H1 (cell line): ENCODE measurements around the gene TMEM154. TPM values are rescaled to one million over a fixed set of nuclear protein-coding genes. Genes with fewer than 3 reads are reported as not detected.

Experiments used
- CTCF ChIA-PET: fragments of 300-600 bp; sonication (Branson Sonifier 250); formaldehyde crosslinking; loops from one replicate; lab custom pipeline; 2021; ENCODE audit not compliant: partially characterized antibody; lab: Charles Lee
- POLR2A ChIA-PET: fragments of 300-600 bp; sonication (Branson Sonifier 250); formaldehyde crosslinking; loops from one replicate; lab custom pipeline; 2021; ENCODE audit warnings: inconsistent platforms; ENCODE audit not compliant: partially characterized antibody; lab: Charles Lee
- DNase-seq, 2 experiments: peaks; one replicate each; pipeline versions ENCODE4 v3.0.0 to v3.0.0-alpha.2; 2010 to 2022; ENCODE audit warnings: low spot score in 2 of 2, low read depth in 1 of 2, mixed read lengths in 1 of 2
- FAIRE-seq: peaks from 2 replicates; lab custom pipeline; 2011; peaks lifted over from hg19 to GRCh38; lab: Jason Lieb, UNC
- H2AFZ ChIP-seq: 2 replicates; pipeline ENCODE4 v1.8.1; 2012; ENCODE audit warnings: low read length, inconsistent platforms
- H2AK5ac ChIP-seq: 2 replicates; pipeline ENCODE4 v1.6.1; 2013; ENCODE audit warnings: low read depth, low read length
- H2BK120ac ChIP-seq: replicated peaks from 2 replicates; pipeline ENCODE3; 2013; ENCODE audit warnings: low read depth, low read length, inconsistent platforms
- H2BK12ac ChIP-seq: 2 replicates; pipeline ENCODE4 v1.6.1; 2013; ENCODE audit warnings: low read depth, low read length
- H2BK15ac ChIP-seq: 2 replicates; pipeline ENCODE4 v1.6.1; 2013; ENCODE audit warnings: low read length
- H2BK20ac ChIP-seq: 2 replicates; pipeline ENCODE4 v1.6.1; 2013; ENCODE audit warnings: low read length
- H2BK5ac ChIP-seq: 2 replicates; pipeline ENCODE4 v1.6.1; 2013; ENCODE audit warnings: low read depth, low read length
- H3K14ac ChIP-seq: 2 replicates; pipeline ENCODE4 v1.6.1; 2013; ENCODE audit warnings: inconsistent platforms; ENCODE audit not compliant: insufficient read length
- H3K18ac ChIP-seq: 2 replicates; pipeline ENCODE4 v1.6.1; 2013; ENCODE audit warnings: low read length; ENCODE audit errors: extremely low read depth
- H3K23ac ChIP-seq: 2 replicates; pipeline ENCODE4 v1.6.1; 2013; ENCODE audit warnings: inconsistent platforms; ENCODE audit not compliant: insufficient read length
- H3K23me2 ChIP-seq: 2 replicates; pipeline ENCODE4 v1.6.1; 2013; ENCODE audit warnings: low read depth, low read length
- H3K27ac ChIP-seq: 2 replicates; pipeline ENCODE4 v1.6.1; 2011; ENCODE audit warnings: low read depth, low read length, inconsistent platforms
- H3K27me3 ChIP-seq, 4 experiments: replicated peaks in 1 of 4; 1 replicate in 1 of 4; 2 replicates in 3 of 4; pipeline versions ENCODE4 v1.6.1 to v1.8.1; 2011 to 2013; ENCODE audit warnings: low read length in 3 of 4, mild to moderate bottlenecking in 3 of 4, inconsistent platforms in 2 of 4, mixed read lengths in 2 of 4, moderate library complexity in 1 of 4; ENCODE audit not compliant: control insufficient read depth in 3 of 4, insufficient read depth in 3 of 4; ENCODE audit errors: extremely low read depth in 1 of 4
- H3K36me3 ChIP-seq, 4 experiments: 2 replicates each; pipeline versions ENCODE4 v1.6.1 to v1.8.1; 2011 to 2013; ENCODE audit warnings: mild to moderate bottlenecking in 4 of 4, low read length in 3 of 4, moderate library complexity in 2 of 4, control low read depth in 1 of 4, inconsistent platforms in 1 of 4; ENCODE audit not compliant: insufficient read depth in 4 of 4, control insufficient read depth in 2 of 4
- H3K4ac ChIP-seq: replicated peaks from 2 replicates; pipeline ENCODE3; 2013; ENCODE audit warnings: low read length, low read depth, mixed read lengths, inconsistent platforms; ENCODE audit not compliant: insufficient read length
- H3K4me1 ChIP-seq, 4 experiments: replicated peaks in 1 of 4; 1 replicate in 1 of 4; 2 replicates in 3 of 4; pipeline versions ENCODE4 v1.6.1 to v1.8.1; 2011 to 2013; ENCODE audit warnings: low read length in 3 of 4, inconsistent platforms in 2 of 4, mixed read lengths in 1 of 4; ENCODE audit not compliant: insufficient read depth in 4 of 4, control insufficient read depth in 3 of 4
- H3K4me2 ChIP-seq, 2 experiments: 2 replicates each; pipeline versions ENCODE4 v1.6.1 to v1.8.1; 2011 to 2013; ENCODE audit warnings: low read depth in 2 of 2, low read length in 2 of 2, control low read depth in 1 of 2, inconsistent platforms in 1 of 2, mild to moderate bottlenecking in 1 of 2; ENCODE audit not compliant: insufficient read depth in 1 of 2
- H3K4me3 ChIP-seq, 4 experiments: fragments of 200-600, 300-600 bp in 1 of 4; sonication (generic), shearing (Covaris generic), sonication (Bioruptor Twin) in 1 of 4; 2 replicates each; pipeline versions ENCODE4 v1.5.1 to v1.8.1; 2011 to 2016; ENCODE audit warnings: low read length in 4 of 4, low read depth in 3 of 4, control low read depth in 2 of 4, inconsistent platforms in 2 of 4, mild to moderate bottlenecking in 2 of 4, mixed read lengths in 1 of 4, moderate library complexity in 1 of 4; ENCODE audit not compliant: insufficient read depth in 2 of 4; ENCODE audit errors: extremely low read depth in 1 of 4
- H3K56ac ChIP-seq: replicated peaks from 2 replicates; pipeline ENCODE3; 2013; ENCODE audit warnings: low read depth, mild to moderate bottlenecking, mixed read lengths, low read length, inconsistent platforms; ENCODE audit not compliant: insufficient read length
- H3K79me1 ChIP-seq: 2 replicates; pipeline ENCODE4 v1.6.1; 2013; ENCODE audit warnings: low read depth, low read length, control low read depth
- H3K79me2 ChIP-seq, 2 experiments: 2 replicates each; pipeline versions ENCODE4 v1.6.1 to v1.8.1; 2012 to 2013; ENCODE audit warnings: low read length in 2 of 2, mild to moderate bottlenecking in 2 of 2, inconsistent platforms in 1 of 2; ENCODE audit not compliant: insufficient read depth in 2 of 2, control insufficient read depth in 1 of 2
- H3K9ac ChIP-seq, 4 experiments: replicated peaks in 1 of 4; 1 replicate in 1 of 4; 2 replicates in 3 of 4; pipeline versions ENCODE4 v1.6.1 to v1.8.1; 2011 to 2013; ENCODE audit warnings: low read depth in 3 of 4, low read length in 3 of 4, control low read depth in 2 of 4, mild to moderate bottlenecking in 2 of 4, moderate library complexity in 2 of 4, inconsistent platforms in 1 of 4; ENCODE audit errors: extremely low read depth in 1 of 4
- H3K9me3 ChIP-seq, 2 experiments: 2 replicates each; pipeline versions ENCODE4 v1.6.1 to v1.8.1; 2012 to 2013; ENCODE audit warnings: mild to moderate bottlenecking in 2 of 2, moderate library complexity in 2 of 2, control low read depth in 1 of 2, inconsistent platforms in 1 of 2, low read depth in 1 of 2, low read length in 1 of 2, mixed read lengths in 1 of 2; ENCODE audit not compliant: insufficient read depth in 2 of 2
- H4K20me1 ChIP-seq, 2 experiments: replicated peaks in 1 of 2; 2 replicates each; pipeline versions ENCODE3 to v1.8.1; 2011 to 2013; ENCODE audit warnings: inconsistent platforms in 2 of 2, low read length in 2 of 2, mild to moderate bottlenecking in 1 of 2; ENCODE audit not compliant: insufficient read depth in 2 of 2, control insufficient read depth in 1 of 2
- H4K5ac ChIP-seq: 2 replicates; pipeline ENCODE4 v1.6.1; 2013; ENCODE audit warnings: low read length, low read depth, mixed read lengths, inconsistent platforms; ENCODE audit not compliant: insufficient read length
- H4K8ac ChIP-seq: 2 replicates; pipeline ENCODE4 v1.8.0; 2013; ENCODE audit warnings: mild to moderate bottlenecking, moderate library complexity, low read length, inconsistent platforms; ENCODE audit not compliant: insufficient read depth; ENCODE audit errors: extremely low read depth
- H4K91ac ChIP-seq: replicated peaks from 2 replicates; pipeline ENCODE3; 2013; ENCODE audit warnings: low read length, mixed read lengths, inconsistent platforms; ENCODE audit not compliant: insufficient read length
- BCL11A ChIP-seq, 2 experiments: IDR thresholded peaks; one replicate each; pipeline ENCODE4 v1.6.1; 2011; ENCODE audit warnings: low read depth in 2 of 2, low read length in 2 of 2, mild to moderate bottlenecking in 2 of 2
- FOSL1 ChIP-seq: IDR thresholded peaks from 2 replicates; pipeline ENCODE4 v1.6.1; 2011; ENCODE audit warnings: mild to moderate bottlenecking, low read depth, low read length, moderate library complexity; ENCODE audit not compliant: insufficient read depth
- RAD21 ChIP-seq, 2 experiments: IDR thresholded peaks in 1 of 2; conservative IDR thresholded peaks in 1 of 2; 2 replicates each; pipeline ENCODE4 v1.6.1; 2011; ENCODE audit warnings: low read depth in 2 of 2, low read length in 2 of 2, improper control_type of control experiment in 1 of 2, inconsistent platforms in 1 of 2, mild to moderate bottlenecking in 1 of 2, moderate library complexity in 1 of 2
- SIRT6 ChIP-seq: IDR thresholded peaks from one replicate; pipeline ENCODE4 v1.7.1; 2012; ENCODE audit warnings: low read length, inconsistent platforms
- SRF ChIP-seq: IDR thresholded peaks from 2 replicates; pipeline ENCODE4 v1.6.1; 2011; ENCODE audit warnings: mild to moderate bottlenecking, low read depth, low read length, moderate library complexity
- YY1 ChIP-seq: IDR thresholded peaks from 2 replicates; pipeline ENCODE4 v1.6.1; 2011; ENCODE audit warnings: low read depth, mild to moderate bottlenecking, low read length
- ZNF274 ChIP-seq: IDR thresholded peaks from 2 replicates; pipeline ENCODE4 v1.7.0; 2012; ENCODE audit warnings: low read length, borderline replicate concordance; ENCODE audit errors: extremely low read depth
- WGBS, 2 experiments: shearing (Covaris generic) in 1 of 2; methylation state at CpG; one replicate each; pipeline versions ENCODE4 v1.1.6 to v1.1.7; 2013 to 2015; ENCODE audit warnings: low lambda C conversion rate in 2 of 2, mixed read lengths in 2 of 2, inconsistent platforms in 1 of 2, low coverage in 1 of 2, missing lambda C conversion rate in 1 of 2; ENCODE audit not compliant: insufficient replicate concordance in 2 of 2, insufficient coverage in 1 of 2, insufficient read length in 1 of 2; ENCODE audit errors: extremely low coverage in 1 of 2, missing lambda C conversion rate in 1 of 2; 5-methylcytosine and 5-hydroxymethylcytosine counted together
- polyA plus RNA-seq, 7 experiments: library from polyadenylated mRNA; depleted of rRNA in 3 of 7; stranded (reverse) in 5 of 7; unstranded in 2 of 7; fragments of >200 nt in 5 of 7; fragments of 200-250 nt in 2 of 7; gene quantifications; 1 replicate in 5 of 7; 2 replicates in 1 of 7; 4 replicates in 1 of 7; pipeline versions ENCODE4 v1.2.1 to v1.2.3, GENCODE V29; 2011 to 2013; ENCODE audit warnings: missing spikeins in 2 of 7, mixed read lengths in 2 of 7
- total RNA-seq: library from RNA; stranded (reverse); fragmentation: NEBNext Ultra II Directional; extraction: Animal tissue kit (Norgen Biotek cat#: 25700); gene quantifications from 2 replicates; pipeline ENCODE4 v1.2.1, GENCODE V29; 2021

The TMEM154 gene
- total and polyA plus RNA-seq, 2 of the 8 experiments (the other 6 are each of a cell fraction or from before 2014, with no cell fraction given), result 0.33 to 1.2 TPM

DNA sequence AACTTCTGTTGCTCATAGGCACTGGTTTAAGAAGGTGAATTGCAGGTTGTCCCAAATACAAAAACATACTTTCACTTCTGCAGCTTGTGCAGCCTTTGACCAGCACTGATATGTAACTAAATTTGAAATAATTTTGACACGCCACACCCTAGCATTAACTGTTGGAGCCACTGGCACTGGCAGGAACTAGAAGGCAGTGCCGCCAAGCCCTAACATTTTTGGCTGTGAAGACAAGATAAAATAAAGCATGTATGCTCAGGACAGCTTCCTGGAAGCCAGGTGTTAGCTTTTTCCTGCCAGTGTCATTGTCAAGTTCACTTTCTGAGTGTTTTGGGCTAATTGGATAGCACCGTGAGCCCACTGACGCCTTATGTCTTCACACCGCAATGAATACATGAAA is 78.6 kb downstream of the TMEM154 start:
- Histone ChIP-seq H3K4me3 (no peak overlapping the region), H2BK12ac (no peak overlapping the region), H3K18ac (no peak overlapping the region), H3K4me2 (no peak overlapping the region), H3K4me1 (peaks cover 2 to 12% (median 4%) of the 10 kb centered on the region in 4 experiments; a peak in 4 of 7 replicates), H3K14ac (no peak overlapping the region), H2BK5ac (no peak overlapping the region), H3K79me2 (no peaks in the 10 kb centered on the region), H2BK20ac (no peak overlapping the region), H2BK120ac (no peak overlapping the region), H3K9ac (no peak overlapping the region), H2AK5ac (no peak overlapping the region), H4K20me1 (no peaks in the 10 kb centered on the region), H4K91ac (no peak overlapping the region), H2AFZ (no peak overlapping the region), H3K4ac (no peak overlapping the region), H2BK15ac (no peak overlapping the region), H3K9me3 (no peaks in the 10 kb centered on the region), H3K56ac (no peak overlapping the region), H4K8ac (no peak overlapping the region), H3K36me3 (no peaks in the 10 kb centered on the region), H4K5ac (no peak overlapping the region), H3K27ac (no peak overlapping the region), H3K27me3 (no peaks in the 10 kb centered on the region), H3K23ac (no peak overlapping the region), H3K23me2 (no peaks in the 10 kb centered on the region; the same call in 1 of the 2 replicates), H3K79me1 (no peaks in the 10 kb centered on the region)
- POLR2A ChIA-PET, result no interaction called here
- WGBS, 2 experiments, result 97% methylated on average over 5 of the region's 5 CpGs; no CpG with 5 or more reads in 1 of the 2 experiments
- FAIRE-seq, result no peak
- no peak for DNase-seq
- CTCF ChIA-PET, result interaction anchor here (1.3 kb wide), 1 partner anchor 19 kb away, joined by 3 read pairs; no protein-coding TSS in a partner anchor
- TF ChIP-seq BCL11A (IDR thresholded peaks at IDR 0.05; ENCODE audit: low read depth in 2 of 2, low read length in 2 of 2) (no peak), FOSL1 (no peak), RAD21 (IDR thresholded peaks at IDR 0.05 in 1 of 2, conservative IDR thresholded peaks at IDR 0.05 in 1 of 2; ENCODE audit: low read depth in 2 of 2, low read length in 2 of 2) (no peak), ZNF274 (no peak), SRF (no peak), YY1 (no peak), SIRT6 (no peak)
